Gastroesophageal sphincter (tissue), 3 donors: ENCODE measurements around the gene GBE1.

Experiments
- EP300 ChIP-seq: sonication (generic); formaldehyde crosslinking; IDR thresholded peaks from one replicate; pipeline ENCODE4 v1.6.1; 2017; ENCODE audit warnings: antibody characterized with exemption, mild to moderate bottlenecking
- POLR2A ChIP-seq, 2 donors: fragments of 450-650 bp; IDR thresholded peaks; one replicate each; pipeline ENCODE4 v1.6.1; 2017; ENCODE audit warnings: antibody characterized with exemption in 2 of 2, mild to moderate bottlenecking in 2 of 2, moderate library complexity in 1 of 2
- POLR2AphosphoS5 ChIP-seq: sonication (generic); formaldehyde crosslinking; IDR thresholded peaks from one replicate; pipeline ENCODE4 v1.6.1; 2017; ENCODE audit warnings: antibody characterized with exemption
- TF ChIP-seq, protein P1 (sequence below), 4 experiments: fragments of 200-600 bp in 2 of 4; fragments of 450-650 bp in 2 of 4; sonication (generic) in 1 of 4; IDR thresholded peaks; one replicate each; pipeline ENCODE4 v1.5.1; 2017 to 2019; ENCODE audit warnings: antibody characterized with exemption in 4 of 4, mild to moderate bottlenecking in 2 of 4, moderate library complexity in 2 of 4

DNA sequence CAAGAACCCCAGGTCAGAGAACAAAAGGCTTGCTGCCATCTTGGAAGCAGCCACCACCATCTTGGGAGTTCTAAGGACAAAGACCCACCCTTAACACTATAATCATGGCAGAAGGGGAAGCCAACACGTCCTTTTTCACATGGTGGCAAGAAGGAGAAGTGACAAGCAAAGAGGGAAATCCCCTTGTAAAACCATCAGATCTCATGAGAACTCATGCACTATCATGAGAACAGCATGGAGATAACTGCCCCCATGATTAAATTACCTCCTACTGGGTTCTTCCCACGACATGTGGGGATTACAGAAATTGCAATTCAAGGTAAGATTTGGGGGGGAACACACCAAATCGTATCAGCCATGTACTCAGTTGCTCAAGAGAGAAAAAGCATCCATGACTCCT lies 21.1 kb upstream of the GBE1 start:
- no peak for TF ChIP-seq POLR2A (IDR thresholded peaks at IDR 0.05)
- TF ChIP-seq, protein P1, sequence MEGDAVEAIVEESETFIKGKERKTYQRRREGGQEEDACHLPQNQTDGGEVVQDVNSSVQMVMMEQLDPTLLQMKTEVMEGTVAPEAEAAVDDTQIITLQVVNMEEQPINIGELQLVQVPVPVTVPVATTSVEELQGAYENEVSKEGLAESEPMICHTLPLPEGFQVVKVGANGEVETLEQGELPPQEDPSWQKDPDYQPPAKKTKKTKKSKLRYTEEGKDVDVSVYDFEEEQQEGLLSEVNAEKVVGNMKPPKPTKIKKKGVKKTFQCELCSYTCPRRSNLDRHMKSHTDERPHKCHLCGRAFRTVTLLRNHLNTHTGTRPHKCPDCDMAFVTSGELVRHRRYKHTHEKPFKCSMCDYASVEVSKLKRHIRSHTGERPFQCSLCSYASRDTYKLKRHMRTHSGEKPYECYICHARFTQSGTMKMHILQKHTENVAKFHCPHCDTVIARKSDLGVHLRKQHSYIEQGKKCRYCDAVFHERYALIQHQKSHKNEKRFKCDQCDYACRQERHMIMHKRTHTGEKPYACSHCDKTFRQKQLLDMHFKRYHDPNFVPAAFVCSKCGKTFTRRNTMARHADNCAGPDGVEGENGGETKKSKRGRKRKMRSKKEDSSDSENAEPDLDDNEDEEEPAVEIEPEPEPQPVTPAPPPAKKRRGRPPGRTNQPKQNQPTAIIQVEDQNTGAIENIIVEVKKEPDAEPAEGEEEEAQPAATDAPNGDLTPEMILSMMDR (IDR thresholded peaks at IDR 0.05) = no peak
- TF ChIP-seq POLR2AphosphoS5 = no peak
- no peak for TF ChIP-seq EP300
